HepG2 (cell line): ENCODE data around the gene KIFAP3. TPM values are rescaled to one million over a fixed set of nuclear protein-coding genes. Genes with fewer than 3 reads are reported as not detected.
A peak's percentile ranks its signal among the peaks of the same experiment; 100 is the strongest.

Experiments
- ATAC-seq: fragments of 200-7000 bp; cut with Tn5 transposase; 3 replicates; pipeline ENCODE4 v1.9.1; 2020; ENCODE audit warnings: mild to moderate bottlenecking, moderate library complexity
- BruUV-seq: library from RNA; stranded (reverse); fragments of 400-500 nt; replicated peaks from 2 replicates; lab custom pipeline; 2021; lab: Mats Ljungman, UMichigan
- CTCF ChIA-PET: fragments of 300-600 bp; formaldehyde crosslinking; extraction: SDS; loops from one replicate; lab custom pipeline; 2021; ENCODE audit warnings: low total read pairs, inconsistent platforms, low intra/inter-chr PET ratio; lab: Yijun Ruan, JAX
- POLR2A ChIA-PET: fragments of 350-600 bp; sonication (Branson Sonifier 250); formaldehyde crosslinking; loops from one replicate; lab custom pipeline; 2020; ENCODE audit warnings: antibody characterized with exemption, inconsistent platforms; lab: Yijun Ruan, JAX
- DNase-seq: peaks from one replicate; pipeline ENCODE4 v3.0.0-alpha.2; 2015; ENCODE audit warnings: low spot score
- FAIRE-seq: peaks from 3 replicates; lab custom pipeline; 2011; peaks lifted over from hg19 to GRCh38; lab: Jason Lieb, UNC
- H2AFZ ChIP-seq: one replicate; pipeline ENCODE4 v1.6.1; 2011; ENCODE audit warnings: low read length, inconsistent platforms
- H3K27ac ChIP-seq: fragments of 300-600 bp; 3 replicates; pipeline ENCODE4 v1.8.0; 2011; ENCODE audit warnings: mixed run types, mild to moderate bottlenecking, mixed read lengths, low read length, inconsistent platforms; ENCODE audit not compliant: insufficient read depth; ENCODE audit errors: extremely low read length
- H3K27me3 ChIP-seq, 2 experiments: fragments of 200-600 bp in 1 of 2; 2 replicates in 1 of 2; 3 replicates in 1 of 2; pipeline versions ENCODE4 v1.6.0 to v1.8.0; 2011; ENCODE audit warnings: low read length in 2 of 2, mild to moderate bottlenecking in 2 of 2, moderate library complexity in 2 of 2, inconsistent platforms in 1 of 2; ENCODE audit not compliant: insufficient read depth in 2 of 2, control insufficient read depth in 1 of 2
- H3K36me3 ChIP-seq, 2 experiments: fragments of 200-600 bp in 1 of 2; replicated peaks in 1 of 2; 2 replicates in 1 of 2; 3 replicates in 1 of 2; pipeline versions ENCODE4 v1.5.1 to v1.8.0; 2011; ENCODE audit warnings: low read length in 2 of 2, inconsistent platforms in 1 of 2; ENCODE audit not compliant: insufficient read depth in 2 of 2, control insufficient read depth in 1 of 2
- H3K4me1 ChIP-seq: 2 replicates; pipeline ENCODE4 v1.5.1; 2012; ENCODE audit warnings: low read length, inconsistent platforms; ENCODE audit not compliant: insufficient read depth
- H3K4me2 ChIP-seq: 2 replicates; pipeline ENCODE4 v1.6.0; 2011; ENCODE audit warnings: low read depth, low read length, inconsistent platforms
- H3K4me3 ChIP-seq, 3 experiments: fragments of 200-600 bp in 1 of 3; sonication (generic), shearing (Covaris generic) in 1 of 3; replicated peaks in 1 of 3; 2 replicates each; pipeline ENCODE4 v1.5.1; 2011 to 2016; ENCODE audit warnings: low read length in 3 of 3, inconsistent platforms in 2 of 3, low read depth in 2 of 3, mild to moderate bottlenecking in 2 of 3, control low read depth in 1 of 3, mixed read lengths in 1 of 3; ENCODE audit not compliant: insufficient read depth in 1 of 3
- H3K79me2 ChIP-seq: one replicate; pipeline ENCODE4 v1.6.1; 2011; ENCODE audit warnings: low read length, inconsistent platforms; ENCODE audit not compliant: insufficient read depth
- H3K9ac ChIP-seq: 2 replicates; pipeline ENCODE4 v1.6.0; 2011; ENCODE audit warnings: mild to moderate bottlenecking, low read depth, low read length, inconsistent platforms; ENCODE audit not compliant: insufficient read depth
- H3K9me3 ChIP-seq: 2 replicates; pipeline ENCODE4 v1.5.1; 2012; ENCODE audit warnings: mild to moderate bottlenecking, low read length
- H4K20me1 ChIP-seq: 2 replicates; pipeline ENCODE4 v1.6.0; 2011; ENCODE audit warnings: inconsistent platforms, mild to moderate bottlenecking, low read length, moderate library complexity; ENCODE audit not compliant: insufficient read depth
- BRF2 ChIP-seq: sonication (generic); formaldehyde crosslinking; IDR thresholded peaks from 2 replicates; pipeline ENCODE4 v1.8.1; 2022; ENCODE audit warnings: mild to moderate bottlenecking, missing genetic modification reagents
- FOXO4 ChIP-seq: sonication (generic); formaldehyde crosslinking; conservative IDR thresholded peaks from 2 replicates; pipeline ENCODE4 v1.8.1; 2023; ENCODE audit warnings: missing genetic modification reagents
- MAFF ChIP-seq: IDR thresholded peaks from 2 replicates; pipeline ENCODE4 v1.6.1; 2011; ENCODE audit warnings: low read depth, low read length, improper control_type of control experiment
- MAFK ChIP-seq, 2 experiments: IDR thresholded peaks in 1 of 2; conservative IDR thresholded peaks in 1 of 2; 2 replicates each; pipeline ENCODE4 v1.6.1; 2011; ENCODE audit warnings: improper control_type of control experiment in 2 of 2, low read length in 2 of 2
- NCOA1 ChIP-seq: sonication (generic); formaldehyde crosslinking; IDR thresholded peaks from 2 replicates; pipeline ENCODE4 v1.9.0; 2021; ENCODE audit warnings: missing genetic modification reagents
- NFIB ChIP-seq: sonication (generic); formaldehyde crosslinking; IDR thresholded peaks from 2 replicates; pipeline ENCODE4 v1.9.0; 2021; ENCODE audit warnings: missing genetic modification reagents, mild to moderate bottlenecking, borderline replicate concordance
- PCBP1 ChIP-seq: fragments of 200-400 bp; formaldehyde crosslinking; IDR thresholded peaks from 2 replicates; pipeline ENCODE4 v1.6.1; 2017; ENCODE audit warnings: mild to moderate bottlenecking, low read depth, low read length, borderline replicate concordance
- RXRA ChIP-seq: sonication (generic); formaldehyde crosslinking; IDR thresholded peaks from 2 replicates; pipeline ENCODE4 v1.5.1; 2020; ENCODE audit warnings: missing genetic modification reagents
- SOX13 ChIP-seq, 3 experiments: fragments of 450-650 bp in 1 of 3; sonication (generic) in 1 of 3; formaldehyde crosslinking in 1 of 3; IDR thresholded peaks in 2 of 3; conservative IDR thresholded peaks in 1 of 3; 2 replicates each; pipeline versions ENCODE4 v1.5.0 to v1.6.1; 2016 to 2020; ENCODE audit warnings: antibody characterized with exemption in 1 of 3, mild to moderate bottlenecking in 1 of 3, missing compliant biosample characterization in 1 of 3, missing genetic modification reagents in 1 of 3, moderate library complexity in 1 of 3
- SOX5 ChIP-seq: IDR thresholded peaks from 2 replicates; pipeline ENCODE4 v1.6.1; 2016; ENCODE audit warnings: borderline replicate concordance
- ZFP41 ChIP-seq: sonication (generic); formaldehyde crosslinking; IDR thresholded peaks from 2 replicates; pipeline ENCODE4 v1.4.0; 2020; ENCODE audit warnings: mild to moderate bottlenecking, missing genetic modification reagents, borderline replicate concordance
- ZMYM3 ChIP-seq: sonication (generic); formaldehyde crosslinking; IDR thresholded peaks from 2 replicates; pipeline ENCODE4 v1.5.1; 2020; ENCODE audit warnings: mild to moderate bottlenecking, missing genetic modification reagents
- ZNF44 ChIP-seq: sonication (generic); formaldehyde crosslinking; IDR thresholded peaks from 2 replicates; pipeline ENCODE4 v1.5.1; 2020; ENCODE audit warnings: mild to moderate bottlenecking, missing genetic modification reagents
- ZNF598 ChIP-seq: sonication (generic); formaldehyde crosslinking; IDR thresholded peaks from 2 replicates; pipeline ENCODE4 v1.5.1; 2020; ENCODE audit warnings: mild to moderate bottlenecking, missing genetic modification reagents, borderline replicate concordance
- WGBS: methylation state at CpG from one replicate; pipeline ENCODE4 v1.1.6; 2017; ENCODE audit warnings: low lambda C conversion rate; 5-methylcytosine and 5-hydroxymethylcytosine counted together
- in situ Hi-C: cut with HindIII; loops from 2 replicates; pipeline ENCODE4 v1.10.0; 2017; ENCODE audit warnings: low pct_unique_long_range_greater_than_20kb; ENCODE audit not compliant: extremely low pct_ligation_motif_present
- intact Hi-C: fragments of 100-400 bp; cut with micrococcal nuclease; formaldehyde crosslinking; loops from one replicate; pipeline ENCODE4 v1.10.0; 2022; ENCODE audit not compliant: unreplicated experiment
- polyA plus RNA-seq, 8 experiments: library from polyadenylated mRNA; depleted of rRNA in 3 of 8; stranded (reverse) in 7 of 8; unstranded in 1 of 8; fragments of >200 nt; fragmentation: Illumina TruSeq in 4 of 8; extraction: Trizol in 4 of 8; gene quantifications; 2 replicates each; pipeline versions ENCODE4 v1.2.1 to v1.2.3, GENCODE V29; 2011 to 2016; ENCODE audit warnings: low read depth in 4 of 8, missing spikeins in 1 of 8, mixed read lengths in 1 of 8; ENCODE audit not compliant: insufficient read depth in 1 of 8
- total RNA-seq, 5 experiments: library from RNA; depleted of rRNA; stranded (reverse); fragments of >200 nt; fragmentation: Illumina TruSeq; extraction: Trizol; gene quantifications; 2 replicates each; pipeline ENCODE4 v1.2.3, GENCODE V29; 2016; ENCODE audit warnings: low read depth in 1 of 5

KIFAP3 gene
- total and polyA plus RNA-seq, 2 of the 13 experiments (the other 11 are each of a cell fraction or from before 2014, with no cell fraction given), result 3.4 to 10.0 TPM

GRCh38 chr1:169886931-169887330 is 187.6 kb downstream of the KIFAP3 start (continued):
- TF ChIP-seq PCBP1 (no peak), SOX5 (no peak)

- ChIA-PET CTCF (no interaction called here), POLR2A (no interaction called here)
- Histone ChIP-seq H3K4me1 (peaks cover 11% of the 10 kb centered on the region), H3K27me3 (no peaks in the 10 kb centered on the region), H3K4me2 (no peak overlapping the region), H3K9ac (no peak overlapping the region), H3K27ac (no peak overlapping the region), H4K20me1 (no peaks in the 10 kb centered on the region), H3K79me2 (peaks cover 8% of the 10 kb centered on the region), H2AFZ (no peak overlapping the region), H3K9me3 (no peaks in the 10 kb centered on the region), H3K36me3 (peaks cover 1 to 13% of the 10 kb centered on the region in 2 experiments; a peak in 3 of 5 replicates), H3K4me3 (no peak overlapping the region)
- ATAC-seq (no peak), DNase-seq (no peak), FAIRE-seq (no peak)
- 89% methylated on average over 1 of the region's 1 CpG for WGBS
- no TSS peak for BruUV-seq
- intact Hi-C loops (no loop called here), in situ Hi-C loops (no loop called here)
- no peak for TF ChIP-seq ZMYM3 (CRISPR knock-in tag)
- no peak for TF ChIP-seq BRF2 (CRISPR knock-in tag)
- no peak for TF ChIP-seq SOX13 (IDR thresholded peaks at IDR 0.05)
- no peak for TF ChIP-seq SOX13 (CRISPR knock-in tag; conservative IDR thresholded peaks at IDR 0.05 in 1 of 2, IDR thresholded peaks at IDR 0.05 in 1 of 2)
Measured at GRCh38 chr1:169886422-169886821, 188.1 kb downstream of the KIFAP3 start.

GRCh38 chr1:169885207-169885606 is 189.3 kb downstream of the KIFAP3 start:
- Histone ChIP-seq H3K79me2 (peaks cover 4% of the 10 kb centered on the region), H4K20me1 (no peaks in the 10 kb centered on the region), H3K27ac (no peak overlapping the region), H3K36me3 (peaks cover 1 to 13% of the 10 kb centered on the region in 2 experiments; a peak in 3 of 5 replicates), H3K9ac (no peak overlapping the region), H3K4me2 (no peak overlapping the region), H3K9me3 (no peaks in the 10 kb centered on the region), H3K27me3 (no peaks in the 10 kb centered on the region), H3K4me1 (no peaks in the 10 kb centered on the region), H2AFZ (no peak overlapping the region), H3K4me3 (no peak overlapping the region)
- DNase-seq (no peak), FAIRE-seq (no peak), ATAC-seq (no peak)
- no TSS peak for BruUV-seq
- in situ Hi-C loops (no loop called here), intact Hi-C loops (no loop called here)
- ChIA-PET CTCF (no interaction called here), POLR2A (interaction anchor here (1.0 kb wide), 1 partner anchor 9 kb away, joined by 3 read pairs; the partner anchor contains the start of gene SCYL3)
- TF ChIP-seq NCOA1, result no peak
- TF ChIP-seq ZNF598 (CRISPR knock-in tag), result no peak
- no peak for TF ChIP-seq ZNF44 (CRISPR knock-in tag)
- peak in 1 of 2 experiments; percentile 69; a peak in 3 of 4 replicates for TF ChIP-seq MAFK (conservative IDR thresholded peaks at IDR 0.05 in 1 of 2, IDR thresholded peaks at IDR 0.05 in 1 of 2; ENCODE audit: low read length in 2 of 2)
- no peak for TF ChIP-seq RXRA (CRISPR knock-in tag)
- TF ChIP-seq FOXO4 (CRISPR knock-in tag), result no peak
- no peak for TF ChIP-seq NFIB (CRISPR knock-in tag)
- TF ChIP-seq ZFP41 (CRISPR knock-in tag), result no peak
- TF ChIP-seq MAFF, result peak; percentile 46; the same call in 1 of the 2 replicates
- 98% methylated on average over 2 of the region's 2 CpGs for WGBS
